GM12875 (cell line): ENCODE data around the gene CALHM2.

ENCODE experiments used
- H3K4me3 ChIP-seq: one replicate; pipeline ENCODE4 v1.5.1; 2011; ENCODE audit warnings: low read depth, low read length, control low read depth
- CTCF ChIP-seq: IDR thresholded peaks from 2 replicates; pipeline ENCODE4 v1.5.1; 2011; ENCODE audit warnings: low read depth, mild to moderate bottlenecking, control low read depth, inconsistent platforms, low read length, moderate library complexity, borderline replicate concordance; ENCODE audit not compliant: insufficient read depth

The CALHM2 gene

GRCh38 chr10:103495321-103495720 is 43.2 kb upstream of the CALHM2 start:
- H3K4me3 ChIP-seq = no peak overlapping the region
- TF ChIP-seq CTCF = no peak

- H3K4me3 ChIP-seq = peak overlapping the region; percentile 34
Measured at GRCh38 chr10:103493916-103494877, 42.0 kb upstream of the CALHM2 start.

GRCh38 chr10:103493362-103493915 is 41.3 kb upstream of the CALHM2 start, which contains the start of gene NEURL1:
Gene NEURL1 (plus strand): TSS chr10:103493705. CDS start chr10:103494388, 683 bp downstream.
- TF ChIP-seq CTCF = no peak
- H3K4me3 ChIP-seq = peak within 1 kb of the TSS; percentile 42

More at GRCh38 chr10:103493916-103494877, 42.0 kb upstream of the CALHM2 start:
- no peak for TF ChIP-seq CTCF

GRCh38 chr10:103492655-103493261 is 40.6 kb upstream of the CALHM2 start:
- TF ChIP-seq CTCF = no peak
- H3K4me3 ChIP-seq = no peak overlapping the region

- no peak for TF ChIP-seq CTCF
Measured at GRCh38 chr10:103491729-103492364, 39.7 kb upstream of the CALHM2 start.

GRCh38 chr10:103490986-103491314 is 38.8 kb upstream of the CALHM2 start:
- TF ChIP-seq CTCF = no peak
- no peak overlapping the region for H3K4me3 ChIP-seq

More at GRCh38 chr10:103491729-103492364, 39.7 kb upstream of the CALHM2 start:
- no peak overlapping the region for H3K4me3 ChIP-seq
